ENCODE results near the gene EVX2. TPM values are rescaled to one million over a fixed set of nuclear protein-coding genes. Genes with fewer than 3 reads are reported as not detected.

EVX2 gene
- total RNA-seq, 1 experiment from 2014 or later = not detected

DNA sequence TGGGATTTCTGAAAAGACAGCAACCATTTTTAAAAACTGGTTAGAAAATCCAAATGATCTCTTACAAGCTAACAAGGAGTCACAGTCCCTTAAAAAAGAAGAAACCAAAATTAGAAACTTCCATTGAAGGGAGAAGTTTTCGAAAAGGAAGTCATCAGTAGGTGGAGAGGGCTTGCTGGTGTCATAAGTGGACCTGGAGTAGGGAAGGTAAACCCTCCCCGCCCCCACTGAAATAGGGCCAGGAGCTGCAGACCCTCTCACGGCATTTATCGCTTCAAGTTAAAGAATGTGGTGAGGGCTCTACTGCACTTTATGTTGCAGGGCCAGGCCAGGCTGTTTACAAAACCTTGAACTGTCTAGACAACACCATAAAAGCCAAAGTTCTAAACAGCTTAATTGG lies 26.2 kb upstream of the EVX2 start:
- no peak for DNase-seq (ENCODE audit: extremely low read depth, low read depth)

DNA sequence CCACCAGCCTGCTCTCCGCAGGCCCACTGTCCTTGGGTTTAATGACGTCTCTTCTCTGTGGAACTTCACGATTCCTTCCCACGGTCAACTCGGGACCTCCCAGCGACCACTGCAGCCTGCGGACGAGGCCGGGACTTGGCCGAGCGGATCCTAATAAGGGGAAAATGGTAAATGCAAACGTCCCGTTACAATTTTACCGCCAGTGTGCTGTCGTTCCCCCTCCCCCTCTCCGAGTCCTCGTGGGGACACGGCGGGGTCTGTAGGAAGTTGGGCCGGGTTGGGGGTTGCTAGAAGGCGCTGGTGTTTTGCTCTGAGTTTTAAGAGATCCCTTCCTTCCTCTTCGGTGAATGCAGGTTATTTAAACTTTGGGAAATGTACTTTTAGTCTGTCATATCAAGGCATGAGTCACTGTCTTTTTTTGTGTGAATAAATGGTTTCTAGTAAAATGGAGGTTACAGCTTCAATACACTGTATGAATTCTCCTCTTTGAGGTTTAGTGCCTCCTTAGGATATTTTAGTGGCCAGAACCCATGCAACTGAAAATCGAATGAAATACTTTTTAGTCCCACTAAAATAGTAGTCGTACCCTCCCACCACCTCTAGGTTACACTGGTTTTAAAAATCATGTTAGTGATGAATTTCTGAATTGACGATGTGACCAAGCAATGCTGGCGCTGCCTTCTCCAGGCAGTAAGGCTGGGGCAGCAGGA lies 25.6 kb upstream of the EVX2 start:
- DNase-seq (ENCODE audit: extremely low read depth, low read depth) = no peak

DNA sequence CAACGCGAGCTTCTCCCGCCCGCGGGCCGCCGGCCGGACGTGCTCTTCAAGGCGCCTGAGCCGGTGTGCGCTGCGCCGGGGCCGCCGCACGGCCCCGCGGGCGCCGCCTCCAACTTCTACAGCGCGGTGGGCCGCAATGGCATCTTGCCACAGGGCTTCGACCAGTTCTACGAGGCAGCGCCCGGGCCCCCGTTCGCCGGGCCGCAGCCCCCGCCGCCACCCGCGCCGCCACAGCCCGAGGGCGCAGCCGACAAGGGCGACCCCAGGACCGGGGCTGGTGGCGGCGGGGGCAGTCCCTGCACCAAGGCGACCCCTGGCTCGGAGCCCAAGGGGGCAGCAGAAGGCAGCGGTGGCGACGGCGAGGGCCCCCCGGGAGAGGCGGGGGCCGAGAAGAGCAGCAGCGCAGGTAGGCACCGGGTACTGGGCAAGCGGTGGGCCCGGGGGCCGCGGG lies 24.0 kb upstream of the EVX2 start:
- DNase-seq (ENCODE audit: extremely low read depth, low read depth) = no peak

DNA sequence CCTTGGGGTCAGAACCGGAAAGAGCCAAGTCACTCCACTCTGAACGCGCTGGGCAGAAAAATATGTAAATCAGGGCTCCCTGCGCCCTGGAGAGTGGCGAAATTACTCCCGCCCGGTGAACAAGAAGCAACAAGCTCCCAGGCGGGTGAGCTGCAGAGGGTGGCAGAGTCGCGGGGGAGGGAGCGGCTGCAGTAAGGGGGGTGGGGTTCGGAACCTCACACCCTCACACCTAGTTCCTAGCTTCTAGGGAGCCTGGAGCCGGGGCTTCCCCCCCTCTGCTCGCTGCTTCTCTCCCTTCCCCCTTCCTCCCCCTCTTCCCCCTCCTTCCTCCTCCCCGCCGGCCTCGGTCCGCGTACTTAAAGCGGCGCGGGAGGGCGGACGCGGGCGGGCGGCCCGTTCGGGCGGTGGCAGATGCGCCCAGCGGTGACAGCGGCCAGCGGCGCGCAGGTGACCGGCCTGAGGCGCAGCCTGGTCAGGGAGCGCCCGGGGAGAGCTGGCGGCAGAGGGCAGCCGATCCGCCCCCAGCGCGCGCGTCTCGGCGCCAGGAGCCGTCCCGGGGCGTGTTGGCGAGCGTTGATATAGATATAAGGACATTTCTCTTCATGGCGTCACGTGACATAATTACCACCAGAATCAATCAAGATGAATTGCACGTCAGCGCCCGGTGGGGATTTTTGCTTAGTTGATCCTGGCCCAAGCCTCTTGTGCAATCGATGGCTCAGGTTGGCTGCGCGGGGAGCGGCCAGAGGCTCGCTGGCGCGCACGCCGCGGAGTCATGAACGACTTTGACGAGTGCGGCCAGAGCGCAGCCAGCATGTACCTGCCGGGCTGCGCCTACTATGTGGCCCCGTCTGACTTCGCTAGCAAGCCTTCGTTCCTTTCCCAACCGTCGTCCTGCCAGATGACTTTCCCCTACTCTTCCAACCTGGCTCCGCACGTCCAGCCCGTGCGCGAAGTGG lies 23.1 kb upstream of the EVX2 start, which contains the start of gene HOXD11:
Gene HOXD11, plus strand, starts transcription at position 700 of the 959 bp plus-strand sequence. Its CDS starts 76 bp downstream, at position 776.
- DNase-seq (ENCODE audit: extremely low read depth, low read depth) = no peak

DNA sequence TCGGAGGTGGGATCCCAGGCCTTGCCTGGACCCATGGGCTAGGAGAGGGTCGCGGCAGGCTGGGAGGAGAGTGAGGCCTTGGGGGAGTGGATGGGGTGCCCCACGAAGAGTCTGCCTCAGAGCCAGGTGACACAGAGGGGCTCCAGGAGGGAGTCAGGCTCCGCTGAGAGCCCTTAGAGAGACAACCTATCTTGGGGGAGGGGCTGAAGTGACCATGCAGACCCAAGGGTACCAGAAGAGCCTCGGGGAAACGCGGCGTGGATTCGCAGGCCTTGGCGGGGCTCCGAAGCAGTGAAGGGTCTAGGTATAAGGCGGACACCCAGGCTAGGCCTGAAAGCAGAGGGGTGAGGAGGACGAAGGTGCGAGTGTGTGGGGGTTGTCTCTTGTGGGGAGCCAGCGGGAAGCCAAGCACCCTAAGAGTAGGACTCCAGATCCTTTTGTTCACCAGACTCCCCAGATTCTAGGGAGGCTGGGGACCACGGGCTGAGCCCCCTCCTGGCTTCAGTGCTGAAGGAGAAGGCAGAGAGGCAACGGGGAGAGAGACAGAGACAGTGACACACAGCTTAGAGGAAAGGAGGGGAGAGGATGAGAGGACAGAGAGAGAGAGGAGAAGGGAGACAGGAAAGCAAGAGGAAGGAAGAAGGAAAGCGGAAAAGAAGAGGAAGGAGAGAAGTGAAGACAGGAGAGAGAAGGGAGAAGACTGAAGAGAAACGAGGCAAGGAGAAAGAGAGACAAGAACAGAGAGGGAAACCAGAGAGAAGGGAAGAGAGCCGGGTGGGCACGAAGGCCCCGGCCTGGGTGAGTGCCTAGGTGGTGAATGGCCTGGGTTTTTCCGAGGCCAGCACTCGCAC lies 22.2 kb upstream of the EVX2 start:
- DNase-seq (ENCODE audit: extremely low read depth, low read depth) = no peak

DNA sequence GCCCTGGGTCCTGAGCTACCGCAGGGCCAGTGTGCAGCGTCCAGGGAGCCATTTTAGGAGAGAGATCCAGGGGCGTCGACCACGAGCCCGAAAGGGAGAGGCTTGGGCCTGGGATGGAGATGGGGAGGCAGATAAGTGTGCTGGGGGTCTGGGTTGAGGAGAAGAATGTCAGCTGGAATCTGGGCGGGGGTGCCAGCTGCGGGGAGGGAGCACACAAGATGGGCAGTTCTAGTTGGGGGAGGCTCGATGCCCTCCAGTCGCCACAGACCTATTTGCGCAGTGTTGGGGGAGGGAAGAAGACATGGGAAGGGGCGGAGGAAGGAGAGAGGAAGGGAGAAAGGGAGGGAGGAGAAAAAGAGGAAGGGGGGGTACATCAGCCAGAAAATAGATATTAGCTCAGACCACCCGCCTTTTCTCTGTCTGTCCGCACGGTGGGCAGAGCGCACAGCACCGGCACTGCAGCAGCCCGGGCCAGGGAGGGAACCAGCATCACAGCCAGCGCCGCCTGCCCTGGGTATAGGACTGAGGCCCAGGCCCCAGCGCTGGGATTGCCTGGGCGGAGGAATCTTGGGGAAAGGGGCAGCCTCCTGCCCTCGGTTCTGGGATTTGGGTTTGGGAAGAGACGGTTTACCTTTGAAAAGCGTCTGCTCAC lies 21.4 kb upstream of the EVX2 start:
- no peak for DNase-seq (ENCODE audit: extremely low read depth, low read depth)

DNA sequence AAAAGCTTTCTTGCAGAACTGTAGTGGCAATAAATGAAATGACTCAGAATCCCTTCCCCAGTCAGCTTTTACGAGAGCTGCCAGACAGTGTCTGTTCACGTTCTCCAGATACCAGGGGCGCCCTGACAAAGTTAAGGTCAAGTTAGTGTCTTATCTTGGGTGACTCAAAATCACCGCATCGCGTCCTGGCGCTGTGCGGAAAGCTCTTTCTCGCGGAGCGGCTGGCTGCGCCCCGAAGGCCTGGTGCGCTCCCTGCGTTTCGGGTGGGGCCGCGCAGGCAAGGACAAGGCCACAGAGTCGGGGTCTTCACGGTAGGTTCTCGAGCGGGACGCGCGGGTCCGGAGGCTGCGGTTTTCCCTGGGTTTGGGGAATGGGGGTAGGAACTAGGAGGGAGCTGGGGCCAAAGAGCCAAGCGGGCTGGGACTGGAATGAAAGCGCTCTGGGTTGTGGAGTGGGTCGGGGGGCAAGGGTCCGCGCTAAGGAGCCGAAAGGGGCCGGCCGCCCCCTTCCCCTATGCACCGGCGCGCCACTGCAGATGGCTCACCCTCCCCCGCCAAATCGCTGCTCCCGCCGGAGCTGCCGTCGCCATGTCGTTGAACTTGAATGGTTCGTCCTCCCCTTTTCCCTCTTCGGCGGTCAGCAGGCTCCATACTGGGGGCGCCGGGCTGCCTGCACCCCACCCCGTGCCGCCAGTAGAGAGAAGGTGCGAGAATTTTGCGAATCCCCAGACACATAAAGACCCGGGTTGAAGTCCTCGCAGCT lies 20.7 kb upstream of the EVX2 start:
- no peak for DNase-seq (ENCODE audit: extremely low read depth, low read depth)

DNA sequence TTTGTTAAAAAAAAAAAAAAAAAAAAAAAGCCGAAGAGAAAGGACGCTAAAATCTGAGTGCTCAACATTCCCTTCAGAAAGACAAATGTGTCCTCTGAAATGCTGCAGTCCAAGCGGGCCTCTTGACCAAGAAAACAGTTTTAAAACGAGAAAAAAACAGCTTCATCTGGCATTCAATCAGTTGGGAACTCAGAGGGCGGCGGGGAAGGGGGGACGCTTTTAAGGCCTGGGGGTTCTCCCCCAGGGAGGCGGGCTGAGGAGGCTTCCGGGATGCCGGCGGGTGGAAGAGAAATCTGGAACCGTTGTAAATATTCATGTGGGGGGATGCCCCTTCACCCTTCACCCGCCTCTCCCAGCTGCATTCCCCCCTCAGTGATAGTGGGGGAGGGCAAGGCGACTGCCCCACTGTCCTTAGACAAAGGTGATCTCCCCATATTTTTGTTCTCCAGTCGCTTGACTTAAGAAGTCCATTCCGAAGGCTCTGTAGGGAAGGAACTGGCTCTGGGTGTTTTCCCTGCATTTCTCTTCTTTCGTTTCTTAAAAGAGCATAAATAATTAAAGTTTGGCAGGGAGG lies 20.1 kb upstream of the EVX2 start:
- DNase-seq (ENCODE audit: extremely low read depth, low read depth) = no peak

DNA sequence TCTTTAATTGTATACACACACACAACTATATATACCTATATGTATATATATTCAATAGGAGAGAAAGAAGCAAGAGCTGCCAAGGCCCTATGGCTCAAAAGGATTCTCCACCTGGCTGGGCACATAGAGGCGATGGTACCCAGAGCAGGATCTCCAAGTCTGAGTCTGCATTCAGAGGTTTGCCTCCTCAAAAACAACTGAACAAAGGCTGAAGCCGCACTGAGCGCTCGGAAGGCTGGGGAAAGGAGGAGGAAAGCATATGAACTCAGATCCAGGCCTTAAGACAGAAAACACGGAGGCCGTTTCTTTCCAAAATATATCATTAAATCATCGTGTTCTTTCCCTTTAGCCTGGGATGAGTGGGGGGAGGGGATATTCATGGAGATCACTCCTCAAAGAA lies 19.4 kb upstream of the EVX2 start:
- DNase-seq (ENCODE audit: extremely low read depth, low read depth) = no peak

DNA sequence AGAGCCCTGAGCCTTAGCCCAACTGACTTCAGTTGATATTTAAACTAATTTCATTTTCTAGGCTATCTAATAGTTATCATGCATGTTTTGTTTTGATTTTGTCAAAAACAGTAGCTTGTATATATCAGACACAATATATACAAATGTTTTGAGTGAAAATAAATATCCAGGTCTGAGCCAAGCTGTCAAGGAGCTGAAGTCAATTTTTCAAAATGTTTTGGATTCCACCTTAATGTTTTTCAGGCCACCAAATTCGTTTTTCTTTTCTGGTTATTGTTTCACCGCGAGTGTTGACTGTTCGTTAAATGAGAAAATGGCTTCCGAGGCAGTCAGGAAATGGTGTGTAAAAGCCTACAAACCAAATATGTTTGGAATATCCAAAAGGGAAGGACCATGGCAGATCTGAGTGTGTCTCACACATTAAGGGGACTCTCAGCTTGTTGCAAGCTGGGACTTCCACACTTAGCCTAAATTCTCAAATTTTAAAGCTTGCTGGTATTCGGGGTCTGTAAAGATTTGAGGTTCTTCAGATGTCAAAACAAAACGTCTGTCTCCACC lies 18.6 kb upstream of the EVX2 start:
- no peak for DNase-seq (ENCODE audit: extremely low read depth, low read depth)

DNA sequence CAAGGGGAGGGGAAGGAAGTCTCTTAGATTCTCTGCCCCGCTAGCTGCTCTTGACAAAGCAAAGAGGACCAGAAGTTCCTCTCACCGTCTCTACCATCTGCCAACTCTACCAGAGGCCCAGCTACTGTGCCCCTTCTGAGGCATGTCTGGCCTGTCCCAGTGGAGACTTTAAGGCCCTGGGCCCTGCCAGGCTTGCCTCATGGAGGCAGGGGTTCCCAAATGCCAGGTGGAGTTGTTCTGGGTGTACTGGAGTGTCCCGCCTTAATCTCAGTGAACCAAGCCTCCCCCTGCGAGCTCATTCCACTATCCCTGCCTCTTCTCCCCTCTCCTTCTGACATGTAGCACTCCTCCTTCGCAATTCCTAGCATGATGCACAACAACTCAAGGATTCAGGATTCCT lies 18.1 kb upstream of the EVX2 start:
- DNase-seq (ENCODE audit: extremely low read depth, low read depth) = no peak

DNA sequence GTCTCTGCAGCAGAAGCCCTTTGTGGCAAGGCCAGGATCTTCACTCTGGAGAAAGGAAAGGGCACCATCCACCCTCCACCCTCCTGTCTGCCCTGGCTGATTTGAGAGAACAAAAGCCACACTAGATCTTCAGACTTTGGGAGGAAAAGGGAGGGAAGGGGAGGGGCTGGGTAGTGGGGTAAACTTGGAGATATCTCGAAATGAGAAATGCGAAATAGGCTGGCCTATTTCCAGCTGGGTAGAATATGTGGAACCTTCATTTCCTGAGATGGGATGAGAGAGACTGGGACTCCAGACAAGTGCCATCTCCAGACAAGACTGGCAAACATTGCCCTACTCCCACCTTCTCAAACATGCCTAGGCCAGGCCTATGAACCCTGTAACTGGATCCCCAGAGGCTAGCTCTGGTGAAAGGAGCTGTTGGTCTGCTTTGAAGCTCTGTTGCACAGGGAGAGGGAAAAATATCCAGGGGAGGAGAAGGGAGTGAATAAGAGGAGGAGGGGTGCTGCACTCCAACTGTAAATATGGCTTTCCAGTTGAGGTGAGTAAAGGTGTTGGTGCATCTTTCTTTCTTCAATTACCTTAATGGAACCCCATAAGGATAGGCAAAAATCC lies 17.6 kb upstream of the EVX2 start:
- DNase-seq (ENCODE audit: extremely low read depth, low read depth) = no peak

DNA sequence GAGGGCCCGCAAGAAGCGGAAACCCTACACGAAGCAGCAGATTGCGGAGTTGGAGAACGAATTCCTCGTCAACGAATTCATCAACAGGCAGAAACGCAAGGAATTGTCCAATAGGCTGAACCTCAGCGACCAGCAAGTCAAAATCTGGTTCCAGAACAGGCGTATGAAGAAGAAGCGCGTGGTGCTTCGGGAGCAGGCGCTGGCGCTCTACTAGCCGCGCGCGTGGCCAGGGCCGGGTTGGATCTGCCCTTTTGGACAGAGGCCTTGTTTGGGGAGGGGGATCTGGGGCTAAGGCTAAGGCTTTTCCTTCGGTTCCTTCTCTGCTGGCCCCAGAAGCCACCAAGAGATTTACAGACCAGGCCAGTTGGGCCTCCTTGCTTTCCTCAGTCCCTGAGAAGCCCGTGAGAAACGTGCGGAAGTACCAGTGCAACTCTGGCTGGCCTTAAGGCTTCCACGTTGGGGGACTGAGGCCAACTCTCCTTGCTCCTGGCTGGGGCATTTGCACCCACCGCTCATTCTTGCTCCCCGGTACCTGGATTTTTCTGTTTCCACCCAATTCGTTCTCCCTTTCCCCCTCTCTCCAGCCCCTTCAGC lies 16.9 kb upstream of the EVX2 start:
- DNase-seq (ENCODE audit: extremely low read depth, low read depth) = no peak

DNA sequence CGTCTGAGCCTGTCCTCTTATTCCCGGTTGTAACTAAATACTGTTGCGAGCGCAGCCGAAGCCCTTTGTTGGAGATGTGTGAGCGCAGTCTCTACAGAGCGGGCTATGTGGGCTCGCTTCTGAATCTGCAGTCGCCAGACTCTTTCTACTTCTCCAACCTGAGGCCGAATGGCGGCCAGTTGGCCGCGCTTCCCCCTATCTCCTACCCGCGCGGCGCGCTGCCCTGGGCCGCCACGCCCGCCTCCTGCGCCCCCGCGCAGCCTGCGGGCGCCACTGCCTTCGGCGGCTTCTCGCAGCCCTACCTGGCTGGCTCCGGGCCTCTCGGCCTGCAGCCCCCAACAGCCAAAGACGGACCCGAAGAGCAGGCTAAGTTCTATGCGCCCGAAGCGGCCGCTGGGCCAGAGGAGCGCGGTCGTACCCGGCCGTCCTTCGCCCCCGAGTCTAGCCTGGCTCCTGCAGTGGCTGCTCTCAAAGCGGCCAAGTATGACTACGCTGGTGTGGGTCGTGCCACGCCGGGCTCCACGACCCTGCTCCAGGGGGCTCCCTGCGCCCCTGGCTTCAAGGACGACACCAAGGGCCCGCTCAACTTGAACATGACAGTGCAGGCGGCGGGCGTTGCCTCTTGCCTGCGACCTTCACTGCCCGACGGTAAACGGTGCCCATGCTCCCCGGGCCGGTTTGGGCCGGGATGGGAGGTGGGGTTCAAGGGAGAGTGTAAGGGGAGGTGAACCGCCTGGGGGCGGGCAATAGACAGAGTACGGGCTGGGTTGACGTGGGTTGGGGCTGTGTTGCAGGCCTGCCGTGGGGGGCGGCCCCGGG lies 16.2 kb upstream of the EVX2 start, which contains the start of gene HOXD12:
Gene HOXD12, plus strand, starts transcription at position 68 of the 819 bp plus-strand sequence. Its CDS starts 7 bp downstream, at position 75.
- no peak for DNase-seq (ENCODE audit: extremely low read depth, low read depth)

DNA sequence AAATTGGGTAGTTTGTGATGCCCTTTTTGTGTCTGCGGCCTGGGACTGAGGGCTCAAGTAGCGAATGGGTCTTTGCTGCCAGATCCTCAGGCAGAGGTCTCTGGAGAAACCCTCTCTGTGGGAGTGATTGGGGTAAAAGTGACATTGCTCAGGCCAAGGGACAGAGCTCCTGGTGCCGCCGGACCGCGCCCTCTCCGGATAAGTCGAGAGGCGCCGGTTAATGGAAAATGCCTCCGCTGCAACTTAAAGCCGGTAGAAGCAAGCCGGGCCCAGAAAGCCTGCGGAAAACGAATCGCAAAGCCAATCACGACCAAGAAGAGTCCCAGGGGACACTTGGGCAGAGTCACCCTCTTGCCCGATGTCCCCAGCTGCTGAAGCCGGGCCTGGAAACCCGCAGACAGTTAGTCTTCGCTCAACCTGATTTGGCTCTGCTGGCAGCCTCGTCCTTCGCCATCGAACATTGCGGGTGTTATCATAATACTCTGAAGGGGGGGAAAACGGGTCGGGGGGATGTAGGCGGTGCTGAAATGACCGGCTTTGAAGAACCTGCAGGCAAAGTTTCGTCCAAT lies 15.5 kb upstream of the EVX2 start:
- no peak for DNase-seq (ENCODE audit: extremely low read depth, low read depth)

DNA sequence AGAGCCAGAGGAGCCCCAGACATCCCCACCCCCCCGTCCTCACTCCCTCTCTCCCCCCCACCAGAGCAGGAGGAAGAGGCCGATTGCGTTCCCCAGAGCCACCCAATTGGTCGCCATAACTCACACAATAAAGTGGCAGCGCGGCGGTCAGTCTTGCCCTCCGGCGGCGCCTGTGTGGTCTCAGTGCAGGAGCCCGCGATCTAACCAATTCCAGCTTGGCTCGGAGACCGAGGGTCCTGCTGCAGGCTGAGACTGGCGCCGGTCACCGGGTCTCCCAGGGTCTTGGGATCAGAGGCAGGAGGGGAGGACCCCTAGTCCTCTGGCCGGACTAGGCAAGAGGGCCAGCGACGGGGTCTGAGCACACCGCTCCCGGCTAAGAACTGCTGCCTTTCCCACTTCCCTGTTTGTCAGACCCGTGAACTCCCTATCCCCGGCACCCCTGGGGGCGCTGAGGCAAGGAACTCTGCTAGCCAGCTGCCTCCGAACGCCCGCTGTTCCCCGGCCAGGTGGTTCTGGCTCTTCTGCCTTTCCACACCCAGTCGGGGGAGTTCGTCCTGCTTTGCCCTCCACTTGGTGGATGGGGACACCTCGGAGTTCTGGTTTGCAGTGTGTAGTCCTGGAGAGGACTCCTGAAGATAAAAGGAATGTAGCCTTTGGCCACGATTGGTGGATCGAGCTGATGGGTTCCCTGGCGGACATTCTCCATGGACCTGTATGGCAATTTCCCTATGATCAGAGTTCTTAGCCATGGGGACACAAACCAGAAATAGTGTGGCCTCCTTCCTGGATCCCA lies 14.8 kb upstream of the EVX2 start:
- no peak for DNase-seq (ENCODE audit: extremely low read depth, low read depth)

Data from NCI-H460 (cell line).